Superior temporal gyrus (tissue), 1 donor: ENCODE results near the gene MYCN.

Experiments
- DNase-seq: peaks from one replicate; pipeline ENCODE4 v3.0.0-alpha.2; 2016; ENCODE audit errors: extremely low spot score

The MYCN gene

DNA sequence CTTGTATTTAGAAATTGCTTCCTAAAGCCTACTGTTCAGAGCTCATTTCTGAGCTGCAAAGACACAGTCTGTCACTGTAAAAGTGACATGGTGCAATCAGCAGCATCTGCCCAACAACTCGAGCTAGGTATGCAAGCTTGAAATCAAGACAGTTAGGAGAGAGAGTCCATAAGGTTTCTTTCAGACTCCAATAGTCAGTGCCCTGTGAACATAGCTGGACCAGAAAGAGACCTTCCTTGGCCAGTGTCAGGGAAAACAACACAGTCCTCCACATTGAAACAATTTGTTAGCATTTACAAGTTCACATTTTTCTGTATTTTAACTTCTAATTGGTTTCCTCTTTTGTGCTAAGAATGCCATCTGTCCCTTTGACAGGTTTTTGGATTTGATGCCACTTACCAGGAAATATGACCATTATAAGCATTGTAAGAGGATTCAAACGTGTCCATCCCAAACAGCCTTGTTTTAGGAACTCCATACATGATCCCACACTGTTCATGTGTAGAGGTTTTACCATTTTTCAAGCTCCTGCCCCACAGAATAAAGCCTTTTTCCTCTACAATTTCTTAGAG lies 8.9 kb upstream of the MYCN start:
- no peak for DNase-seq

DNA sequence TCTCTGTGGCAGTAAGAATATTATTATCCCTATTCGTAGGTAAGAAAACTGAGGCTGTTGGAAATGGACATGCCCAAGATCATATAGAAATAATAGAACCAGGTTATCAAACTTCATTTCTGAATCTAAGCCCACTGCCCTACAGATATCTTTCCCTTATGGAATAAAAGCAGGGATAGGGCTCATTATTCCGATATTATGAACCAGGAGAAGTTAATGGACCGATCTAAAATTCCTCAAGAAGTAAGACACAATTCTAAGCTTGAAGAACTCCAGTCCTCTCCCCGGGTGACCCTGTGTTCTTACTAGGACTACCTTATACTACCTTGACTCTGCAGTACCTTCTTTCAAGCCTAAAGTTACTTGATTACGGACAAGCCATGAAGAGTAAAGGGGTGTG lies 8.4 kb upstream of the MYCN start:
- no peak for DNase-seq

DNA sequence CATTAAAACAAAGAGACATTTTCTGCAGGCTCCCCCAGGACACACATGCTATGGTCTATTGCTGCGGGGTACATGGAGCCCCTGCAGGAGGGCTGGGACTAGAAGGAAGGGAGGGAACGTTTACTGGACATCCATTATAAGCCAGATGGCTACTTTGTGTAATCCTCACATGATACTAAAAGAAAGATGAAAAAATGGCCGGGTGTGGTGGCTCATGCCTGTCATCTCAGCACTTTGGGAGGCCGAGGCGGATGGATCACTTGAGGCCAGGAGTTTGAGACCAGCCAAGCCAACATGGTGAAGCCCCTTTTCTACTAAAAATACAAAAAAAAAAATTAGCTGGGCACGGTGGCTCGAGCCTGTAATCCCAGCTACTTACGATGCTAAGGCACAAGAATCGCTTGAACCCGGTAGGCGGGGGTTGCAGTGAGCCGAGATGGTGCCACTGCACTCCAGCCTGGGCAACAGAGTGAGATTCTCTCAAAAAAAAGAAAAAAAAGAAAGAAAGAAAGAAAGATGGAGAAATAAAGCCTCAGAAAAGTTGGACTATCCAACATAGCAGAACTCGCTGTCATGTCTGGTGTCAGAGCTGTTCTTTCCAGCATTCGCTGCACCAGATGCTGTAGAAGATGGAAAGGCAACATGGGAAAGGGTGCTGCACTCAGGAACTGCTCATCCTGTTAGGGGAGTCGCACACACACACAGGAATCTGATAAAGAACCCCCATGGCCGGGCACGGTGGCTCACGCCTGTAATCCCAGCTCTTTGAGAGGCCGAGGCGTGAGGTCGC lies 7.8 kb upstream of the MYCN start:
- DNase-seq: no peak

DNA sequence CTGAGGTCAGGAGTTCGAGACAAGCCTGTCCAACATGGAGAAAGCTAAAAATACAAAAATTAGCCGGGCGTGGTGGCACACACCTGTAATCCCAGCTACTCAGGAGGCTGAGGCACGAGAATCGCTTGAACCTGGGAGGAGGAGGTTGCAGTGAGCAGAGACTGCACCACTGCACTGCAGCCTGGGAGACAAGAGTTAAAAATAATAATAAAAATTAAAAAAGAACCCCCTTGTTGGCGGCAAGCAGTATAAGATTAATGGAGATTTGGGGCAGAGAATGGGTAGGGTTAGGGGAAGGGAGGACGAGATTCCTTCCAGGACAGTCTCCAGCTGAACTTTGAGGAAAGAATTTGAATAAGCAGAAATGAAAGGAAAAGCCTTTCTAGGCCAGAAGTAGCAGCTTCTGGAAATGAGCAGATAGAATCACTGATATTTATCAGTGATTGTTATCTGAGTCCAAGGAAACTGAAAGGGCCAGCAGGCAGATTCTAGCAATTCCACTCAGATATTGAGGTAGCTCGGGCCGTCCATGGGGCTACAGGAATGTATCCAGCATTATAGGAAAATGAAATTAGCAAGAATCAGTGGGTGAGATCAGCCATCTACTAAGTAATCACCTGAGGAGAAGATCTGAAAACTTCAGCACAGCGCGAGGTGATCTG lies 7.0 kb upstream of the MYCN start:
- no peak for DNase-seq

DNA sequence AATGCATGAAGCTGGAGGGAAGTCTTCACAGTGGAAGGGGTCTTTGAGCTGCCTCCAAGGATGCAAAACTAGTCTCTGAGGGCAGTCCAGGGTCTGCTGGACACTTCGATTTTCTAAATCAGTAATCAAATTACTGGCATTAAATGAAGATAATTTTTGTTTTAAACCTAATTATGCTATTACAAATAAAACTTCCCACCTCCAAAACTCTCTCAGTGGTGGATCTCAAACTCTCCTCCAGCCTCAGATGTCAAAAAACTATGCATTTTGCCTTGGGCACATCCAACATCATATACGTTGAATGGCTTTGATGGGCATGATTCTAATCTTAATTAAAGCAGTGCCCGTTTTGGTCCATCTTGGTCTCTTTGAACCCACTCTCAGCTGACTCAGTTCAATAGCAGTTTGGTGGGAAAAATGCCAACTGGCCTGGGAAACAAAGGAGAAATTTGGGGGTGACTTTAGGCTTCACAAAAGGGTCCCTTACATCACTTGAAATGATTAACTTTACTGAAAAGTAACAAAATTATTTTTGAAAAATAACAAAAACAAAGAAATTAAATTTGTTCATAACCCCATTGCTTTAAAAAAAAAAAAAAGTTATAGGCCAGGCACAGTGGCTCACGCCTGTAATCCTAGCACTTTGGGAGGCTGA lies 5.9 kb upstream of the MYCN start:
- DNase-seq: no peak

DNA sequence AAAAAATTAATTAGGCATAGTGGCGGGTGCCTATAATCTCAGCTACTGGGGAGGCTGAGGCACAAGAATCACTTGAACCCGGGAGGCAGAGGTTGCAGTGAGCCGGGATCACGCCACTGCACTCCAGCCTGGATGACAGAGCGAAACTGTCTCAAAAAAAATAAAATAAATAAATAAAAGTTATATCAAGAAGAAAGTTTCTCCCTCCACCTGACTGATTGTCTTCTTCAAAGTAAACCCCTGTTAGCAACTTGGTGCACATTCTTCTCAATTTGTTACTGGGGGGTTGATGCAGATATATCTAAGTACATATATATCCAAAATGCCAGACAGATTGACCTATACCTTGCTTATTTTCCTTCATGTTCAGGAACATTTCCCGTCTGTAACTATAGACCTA lies 5.2 kb upstream of the MYCN start:
- no peak for DNase-seq

DNA sequence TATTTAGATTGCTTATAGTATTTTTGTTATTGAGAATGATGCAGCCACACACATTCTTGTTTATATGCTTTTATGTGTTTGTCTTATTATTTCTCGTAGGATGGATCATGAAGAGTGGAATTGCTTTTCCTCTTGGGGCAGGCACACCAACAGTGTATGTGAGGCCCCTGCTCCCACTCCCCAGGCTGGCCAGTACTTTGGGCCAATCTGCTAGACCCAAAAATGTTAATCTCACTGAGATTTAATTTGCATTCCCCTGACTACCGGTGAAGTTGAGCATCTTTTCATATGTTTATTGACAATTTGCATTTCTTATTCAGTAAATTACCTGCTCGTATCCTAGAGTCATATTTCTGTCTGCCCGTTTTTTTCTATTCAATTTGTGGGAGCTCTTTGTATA lies 4.7 kb upstream of the MYCN start:
- no peak for DNase-seq

DNA sequence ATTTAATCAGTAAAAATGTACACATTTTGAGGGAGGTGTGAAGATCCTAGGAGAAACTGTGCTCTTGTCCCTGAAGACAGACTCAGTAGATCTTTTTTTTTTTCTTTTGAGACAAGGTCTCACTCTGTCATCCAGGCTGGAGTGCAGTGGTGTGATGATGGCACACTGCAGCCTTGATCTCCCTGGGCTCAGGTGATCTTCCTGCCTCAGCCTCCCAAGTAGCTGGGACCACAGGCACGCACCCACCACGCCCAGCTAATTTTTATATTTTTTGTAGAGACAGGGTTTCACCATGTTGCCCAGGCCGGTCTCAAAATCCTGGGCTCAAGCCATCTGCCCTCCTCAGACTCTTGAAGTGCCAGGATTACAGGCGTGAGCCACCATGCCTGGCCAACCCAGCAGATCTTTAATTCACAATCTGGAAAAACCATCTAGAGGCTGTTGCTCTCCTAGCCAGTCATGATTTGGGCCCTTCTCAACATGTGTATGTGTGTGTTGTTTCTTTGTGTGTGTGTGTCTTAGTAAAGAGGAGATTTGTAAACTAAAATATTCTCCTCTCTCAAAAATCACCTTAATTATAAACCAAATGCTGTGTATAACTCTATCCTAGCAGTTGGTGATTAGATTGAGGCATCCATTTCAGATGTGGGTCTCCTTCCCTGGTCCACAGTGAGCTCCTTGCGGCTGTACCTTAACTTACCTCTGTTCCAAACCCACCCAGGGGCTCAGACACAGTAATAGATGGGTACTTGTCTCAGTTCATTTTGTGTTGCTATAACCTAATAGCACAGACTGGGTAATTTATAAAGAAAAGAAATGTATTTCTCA lies 3.9 kb upstream of the MYCN start:
- DNase-seq: no peak

DNA sequence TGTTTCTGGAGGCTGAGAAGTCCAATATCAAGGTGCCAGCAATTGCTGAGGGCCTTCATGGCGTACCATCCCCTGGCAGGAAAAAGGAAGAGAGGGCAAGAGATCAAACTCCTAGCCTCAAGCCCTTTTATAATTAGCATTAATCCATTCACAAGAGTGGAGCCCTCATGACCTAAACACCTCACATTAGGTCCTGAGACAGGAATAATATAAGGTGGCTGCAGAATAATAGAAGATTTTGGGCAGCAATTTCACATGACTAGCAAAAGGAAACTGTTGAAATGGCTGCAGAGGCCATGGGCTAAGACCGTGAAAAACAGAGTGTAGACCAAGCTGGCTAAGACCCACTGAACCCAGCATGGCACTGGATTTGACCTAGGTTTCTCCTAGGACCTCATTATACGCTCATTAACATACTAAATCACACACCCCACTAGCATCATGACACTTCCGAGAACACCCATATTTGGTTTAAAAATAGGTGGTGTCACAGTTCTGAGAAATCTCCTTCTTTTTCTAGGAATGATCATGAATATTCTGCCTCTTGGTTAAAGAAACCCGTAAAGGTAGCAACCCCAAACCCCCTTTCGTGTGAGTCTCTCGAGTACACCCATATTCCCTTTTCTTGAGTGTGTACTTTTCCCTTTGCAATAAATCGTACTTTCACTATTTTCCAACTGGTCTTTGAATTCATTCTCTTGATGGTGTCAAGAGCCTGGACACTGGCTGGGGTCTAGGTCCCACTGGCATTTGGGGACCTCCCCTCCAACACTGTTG lies 3.1 kb upstream of the MYCN start:
- no peak for DNase-seq

DNA sequence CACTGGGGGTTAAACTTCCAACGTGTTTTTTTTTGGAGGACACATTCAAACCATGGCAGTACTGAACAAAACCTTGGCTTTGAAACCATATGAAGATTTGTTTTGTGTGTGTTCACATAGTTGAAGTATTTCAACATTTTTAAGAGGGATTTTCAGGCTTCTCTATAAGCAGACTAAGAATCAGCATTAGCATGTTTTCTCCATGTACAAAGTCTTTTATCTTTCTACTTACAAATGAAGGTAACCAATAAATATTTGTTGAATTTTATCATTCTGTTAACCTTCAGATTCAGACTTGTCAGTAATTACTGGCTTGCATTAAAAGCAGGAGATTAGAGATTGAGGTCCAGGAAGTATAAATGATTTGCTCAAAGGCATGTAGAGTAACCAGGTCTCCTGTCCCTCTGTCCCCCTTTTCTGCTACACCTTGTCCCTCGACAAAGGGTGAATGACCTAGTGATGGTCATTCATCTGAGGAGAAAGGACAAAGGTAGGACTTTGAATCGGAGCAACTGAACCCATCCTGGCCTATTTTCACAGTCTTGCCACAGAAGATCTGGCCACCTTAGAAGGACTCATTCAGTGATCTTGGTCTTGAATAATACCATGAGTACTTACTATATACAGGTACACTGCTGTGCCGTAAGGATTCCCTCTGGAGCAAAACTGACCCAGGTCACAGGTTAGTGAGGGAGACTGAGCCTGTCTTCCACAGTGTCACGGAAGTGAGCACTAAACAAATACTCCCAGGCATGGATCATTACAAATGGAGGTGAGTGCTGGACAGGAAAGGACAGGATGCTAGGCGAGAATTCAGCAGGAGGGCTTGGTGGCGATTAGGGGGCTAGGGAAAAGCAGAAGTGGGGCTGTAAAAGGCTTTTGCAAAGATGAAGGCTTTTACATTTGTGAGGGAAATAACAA lies 2.2 kb upstream of the MYCN start:
- DNase-seq: no peak

DNA sequence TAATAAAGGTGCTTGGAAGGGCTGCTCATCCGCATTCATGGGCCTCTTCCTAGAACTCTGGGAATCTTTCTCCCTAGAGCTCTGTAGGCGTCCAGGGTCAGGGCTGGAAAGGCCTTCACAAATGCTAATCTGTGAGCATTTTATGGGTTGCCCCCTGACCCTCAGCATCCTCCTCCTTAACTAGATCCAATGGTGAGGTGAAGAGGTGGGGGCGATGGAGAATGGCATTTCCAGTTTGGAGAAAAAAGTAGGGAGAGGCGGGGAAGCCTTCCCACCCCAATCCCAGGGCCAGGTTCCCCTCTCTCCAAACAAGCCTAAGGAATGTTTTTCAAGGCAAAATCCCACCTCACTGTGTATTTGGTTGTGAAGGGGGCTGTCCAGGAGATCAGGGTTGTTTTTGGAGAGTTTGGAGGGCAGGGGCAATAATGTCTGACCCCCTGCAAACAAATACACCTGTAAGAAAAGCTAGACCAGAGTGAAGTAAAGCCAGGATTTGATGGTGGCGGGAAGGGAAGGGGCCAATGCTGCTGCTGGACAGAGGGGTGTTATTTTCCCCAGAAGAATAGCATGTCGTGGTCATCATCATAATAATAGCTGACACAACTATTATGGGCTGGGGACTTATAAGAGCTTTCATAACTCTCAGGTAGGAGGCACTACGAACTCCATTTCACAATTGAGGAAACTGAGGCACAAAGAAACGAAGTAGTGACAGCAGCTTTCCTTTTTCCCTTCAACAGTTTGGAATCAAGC lies 1.4 kb upstream of the MYCN start:
- no peak for DNase-seq

DNA sequence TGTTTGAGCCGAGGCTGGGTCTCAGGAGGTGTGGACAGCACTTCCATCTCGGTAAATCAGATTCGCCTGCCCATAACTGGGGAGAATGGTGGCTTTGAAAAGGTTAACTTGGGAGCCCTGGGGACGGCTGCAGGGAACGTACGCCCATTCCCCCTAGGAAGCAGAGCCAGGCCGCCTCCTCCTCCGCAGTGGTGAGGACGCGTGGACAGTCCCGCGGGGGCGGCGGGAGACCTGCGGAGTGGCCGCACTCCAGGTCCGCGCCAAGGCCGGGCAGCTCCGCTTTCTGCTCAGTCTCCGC lies 845 bp upstream of the MYCN start:
- no peak for DNase-seq

DNA sequence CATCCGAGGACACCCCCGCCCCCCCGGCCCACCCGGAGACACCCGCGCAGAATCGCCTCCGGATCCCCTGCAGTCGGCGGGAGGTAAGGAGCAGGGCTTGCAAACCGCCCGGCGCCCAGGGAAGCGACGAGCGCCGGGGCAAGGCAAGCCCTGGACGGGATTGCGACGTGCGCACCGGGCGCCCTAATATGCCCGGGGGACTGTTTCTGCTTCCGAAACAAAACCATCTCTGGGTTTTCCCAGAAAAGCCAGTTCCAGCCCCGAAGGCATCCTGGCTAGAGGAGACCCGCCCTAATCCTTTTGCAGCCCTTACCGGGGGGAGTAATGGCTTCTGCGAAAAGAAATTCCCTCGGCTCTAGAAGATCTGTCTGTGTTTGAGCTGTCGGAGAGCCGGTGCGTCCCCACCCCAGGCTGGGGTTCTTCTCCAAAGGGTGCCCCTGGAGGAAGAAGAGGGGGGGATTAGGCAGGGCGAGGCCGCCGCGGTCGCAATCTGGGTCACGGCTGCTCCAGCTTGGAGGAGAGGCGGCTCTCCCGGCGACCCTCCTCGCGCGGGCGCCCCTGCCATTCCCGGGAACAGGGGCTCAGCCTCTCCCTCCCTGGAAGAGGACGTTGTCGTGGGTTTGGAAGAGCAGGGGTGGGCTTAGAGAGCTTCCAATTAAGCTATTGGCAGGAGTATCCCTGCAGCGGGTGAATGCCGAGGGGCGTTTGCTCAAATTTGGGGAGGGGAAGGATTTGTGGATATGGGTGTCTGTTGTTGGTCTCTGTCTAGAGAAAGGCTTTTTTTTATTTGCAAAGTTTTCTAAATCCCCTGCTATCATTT lies 521 bp downstream of the MYCN start:
- peak; percentile 57 for DNase-seq

DNA sequence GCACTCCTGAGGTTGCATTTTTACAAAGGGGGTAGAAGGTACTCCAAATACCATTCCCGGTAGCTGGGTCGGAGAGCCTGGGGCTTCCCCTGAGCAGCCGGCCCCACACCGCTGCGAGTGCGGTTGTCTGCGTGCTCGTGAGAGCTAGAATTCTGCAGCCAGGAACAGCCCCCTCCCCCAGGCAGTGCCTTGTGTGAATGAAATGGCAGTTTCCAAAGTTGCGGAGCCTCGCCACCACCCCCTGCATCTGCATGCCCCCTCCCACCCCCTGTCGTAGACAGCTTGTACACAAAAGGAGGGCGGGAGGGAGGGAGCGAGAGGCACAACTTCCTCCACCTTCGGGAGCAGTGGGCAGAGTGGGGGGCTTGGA lies 1.1 kb downstream of the MYCN start:
- DNase-seq: no peak

DNA sequence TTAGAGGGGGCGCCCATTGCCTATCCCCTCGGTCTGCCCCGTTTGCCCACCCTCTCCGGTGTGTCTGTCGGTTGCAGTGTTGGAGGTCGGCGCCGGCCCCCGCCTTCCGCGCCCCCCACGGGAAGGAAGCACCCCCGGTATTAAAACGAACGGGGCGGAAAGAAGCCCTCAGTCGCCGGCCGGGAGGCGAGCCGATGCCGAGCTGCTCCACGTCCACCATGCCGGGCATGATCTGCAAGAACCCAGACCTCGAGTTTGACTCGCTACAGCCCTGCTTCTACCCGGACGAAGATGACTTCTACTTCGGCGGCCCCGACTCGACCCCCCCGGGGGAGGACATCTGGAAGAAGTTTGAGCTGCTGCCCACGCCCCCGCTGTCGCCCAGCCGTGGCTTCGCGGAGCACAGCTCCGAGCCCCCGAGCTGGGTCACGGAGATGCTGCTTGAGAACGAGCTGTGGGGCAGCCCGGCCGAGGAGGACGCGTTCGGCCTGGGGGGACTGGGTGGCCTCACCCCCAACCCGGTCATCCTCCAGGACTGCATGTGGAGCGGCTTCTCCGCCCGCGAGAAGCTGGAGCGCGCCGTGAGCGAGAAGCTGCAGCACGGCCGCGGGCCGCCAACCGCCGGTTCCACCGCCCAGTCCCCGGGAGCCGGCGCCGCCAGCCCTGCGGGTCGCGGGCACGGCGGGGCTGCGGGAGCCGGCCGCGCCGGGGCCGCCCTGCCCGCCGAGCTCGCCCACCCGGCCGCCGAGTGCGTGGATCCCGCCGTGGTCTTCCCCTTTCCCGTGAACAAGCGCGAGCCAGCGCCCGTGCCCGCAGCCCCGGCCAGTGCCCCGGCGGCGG lies 1.7 kb downstream of the MYCN start:
- peak; percentile 45 for DNase-seq

DNA sequence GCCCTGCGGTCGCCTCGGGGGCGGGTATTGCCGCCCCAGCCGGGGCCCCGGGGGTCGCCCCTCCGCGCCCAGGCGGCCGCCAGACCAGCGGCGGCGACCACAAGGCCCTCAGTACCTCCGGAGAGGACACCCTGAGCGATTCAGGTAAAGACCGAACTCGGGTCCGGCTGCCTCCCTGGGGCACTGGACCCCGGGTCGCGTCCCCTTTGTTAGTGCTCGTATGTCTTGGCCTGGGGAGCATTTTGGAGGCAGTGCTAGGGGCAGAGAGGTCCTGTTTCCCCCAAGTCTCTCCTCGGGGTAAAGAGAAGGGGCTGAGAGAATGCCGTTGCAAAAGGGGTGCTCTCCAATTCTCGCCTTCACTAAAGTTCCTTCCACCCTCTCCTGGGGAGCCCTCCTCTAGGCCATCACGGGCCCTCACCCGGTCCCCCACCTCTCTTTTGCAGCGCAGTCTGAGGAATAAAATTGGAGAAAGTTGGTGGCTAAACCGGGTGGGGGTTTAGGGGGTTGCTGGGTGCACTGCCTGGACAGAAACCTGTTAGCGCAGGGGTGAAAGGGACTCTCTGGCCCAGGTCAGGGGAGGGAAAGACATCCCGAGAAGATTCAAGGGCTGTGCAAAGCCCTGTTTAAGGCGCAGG lies 2.5 kb downstream of the MYCN start:
- peak; percentile 38 for DNase-seq
